ENCODE data around the gene APOBEC4. TPM values are rescaled to one million over a fixed set of nuclear protein-coding genes. Genes with fewer than 3 reads are reported as not detected.
"Not testable (repeated sequence)": the region's sequence is repeated elsewhere in the genome, so short reads cannot be mapped to it uniquely, and the experiment has no call there.

Gene APOBEC4
- total RNA-seq, 2 experiments from 2014 or later = not detected

DNA sequence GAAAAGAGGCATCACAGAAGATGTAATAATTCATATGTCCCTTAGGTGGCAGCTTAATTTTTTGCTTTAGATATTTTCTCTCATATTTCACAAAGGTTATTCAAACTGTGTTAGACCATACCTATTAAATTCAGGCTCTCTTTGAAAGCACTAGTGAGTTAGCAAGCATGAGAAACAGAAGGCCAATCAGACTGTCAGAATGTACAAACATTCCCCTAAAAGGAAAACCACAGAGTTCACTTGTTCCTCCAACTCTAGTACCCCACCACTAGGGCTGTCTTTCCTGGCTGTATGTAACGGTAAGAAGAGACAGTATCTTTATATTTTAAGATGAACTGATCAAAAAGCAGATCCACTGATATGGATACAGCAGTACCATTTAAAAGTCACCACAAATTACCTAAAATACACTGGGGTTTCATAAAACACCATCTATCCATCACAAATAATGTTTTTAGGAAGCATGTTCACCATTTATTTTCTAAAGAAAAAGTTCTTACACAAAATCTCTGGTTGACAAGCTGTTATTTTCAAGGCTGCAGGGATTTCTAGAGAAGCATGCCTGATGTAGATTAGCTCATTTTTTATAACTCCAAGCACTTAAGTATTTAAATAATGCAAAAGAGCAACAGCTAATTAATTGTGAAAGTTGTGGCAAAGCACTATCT, 19.3 kb downstream of the APOBEC4 start:
- peak; percentile 17 for ATAC-seq
- TF ChIP-seq, protein P1, sequence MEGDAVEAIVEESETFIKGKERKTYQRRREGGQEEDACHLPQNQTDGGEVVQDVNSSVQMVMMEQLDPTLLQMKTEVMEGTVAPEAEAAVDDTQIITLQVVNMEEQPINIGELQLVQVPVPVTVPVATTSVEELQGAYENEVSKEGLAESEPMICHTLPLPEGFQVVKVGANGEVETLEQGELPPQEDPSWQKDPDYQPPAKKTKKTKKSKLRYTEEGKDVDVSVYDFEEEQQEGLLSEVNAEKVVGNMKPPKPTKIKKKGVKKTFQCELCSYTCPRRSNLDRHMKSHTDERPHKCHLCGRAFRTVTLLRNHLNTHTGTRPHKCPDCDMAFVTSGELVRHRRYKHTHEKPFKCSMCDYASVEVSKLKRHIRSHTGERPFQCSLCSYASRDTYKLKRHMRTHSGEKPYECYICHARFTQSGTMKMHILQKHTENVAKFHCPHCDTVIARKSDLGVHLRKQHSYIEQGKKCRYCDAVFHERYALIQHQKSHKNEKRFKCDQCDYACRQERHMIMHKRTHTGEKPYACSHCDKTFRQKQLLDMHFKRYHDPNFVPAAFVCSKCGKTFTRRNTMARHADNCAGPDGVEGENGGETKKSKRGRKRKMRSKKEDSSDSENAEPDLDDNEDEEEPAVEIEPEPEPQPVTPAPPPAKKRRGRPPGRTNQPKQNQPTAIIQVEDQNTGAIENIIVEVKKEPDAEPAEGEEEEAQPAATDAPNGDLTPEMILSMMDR (IDR thresholded peaks at IDR 0.05) = peak; percentile 73
- ChIA-PET POLR2A (interaction anchor here (0.6 to 2.0 kb wide), 7 partner anchors 18 to 352 kb away, joined by 3 to 9 read pairs (median 3); no protein-coding TSS in a partner anchor), CTCF (interaction anchor here (0.7 to 4.2 kb wide), 22 partner anchors 8 to 323 kb away, joined by 3 to 33 read pairs (median 4); partner anchors contain the start of genes APOBEC4, NCF2 and SMG7)
- Mint-ChIP-seq H3K36me3 (ENCODE audit: low read depth) (peaks cover 25% of the 10 kb centered on the region), H3K4me1 (ENCODE audit: low read depth) (peaks cover 53% of the 10 kb centered on the region), H3K4me3 (peak overlapping the region; percentile 89), H3K9me3 (no peaks in the 10 kb centered on the region), H3K27ac (peak overlapping the region; percentile 94), H3K27me3 (no peaks in the 10 kb centered on the region)
- peak; percentile 32 for DNase-seq
- intact Hi-C loops (cut with micrococcal nuclease) = loop anchor here (5.0 kb wide), 1 partner anchor 162 kb away; the partner anchor contains the start of gene SMG7

DNA sequence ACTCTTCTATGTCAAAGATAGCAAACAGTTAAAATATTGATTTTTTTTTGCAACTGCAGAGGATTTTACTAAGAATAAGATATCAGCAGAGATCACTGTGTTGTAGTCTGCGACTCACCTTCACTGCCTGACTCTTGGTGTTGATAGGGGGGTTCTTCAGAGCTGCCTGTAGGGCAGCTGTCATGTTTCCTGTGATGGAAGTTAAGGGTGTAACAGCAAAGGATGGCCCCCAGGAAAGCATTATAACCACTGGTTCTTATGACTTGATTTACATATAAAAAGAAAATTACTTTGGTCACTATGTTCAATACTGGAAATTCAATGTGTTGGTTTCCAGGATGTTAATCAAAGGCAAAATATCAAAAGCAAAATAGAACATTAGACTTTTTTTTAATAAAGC, 20.2 kb downstream of the APOBEC4 start:
- H3K9me3 Mint-ChIP-seq = no peaks in the 10 kb centered on the region
- DNase-seq (peak; percentile 49), ATAC-seq (peak; percentile 15)
- CTCF ChIA-PET = interaction anchor here (1.0 to 4.2 kb wide), 17 partner anchors 9 to 324 kb away, joined by 3 to 33 read pairs (median 6); partner anchors contain the start of genes APOBEC4, NCF2 and SMG7
- H3K4me1 Mint-ChIP-seq (ENCODE audit: low read depth) = peaks cover 61% of the 10 kb centered on the region
- H3K36me3 Mint-ChIP-seq (ENCODE audit: low read depth) = peaks cover 32% of the 10 kb centered on the region
- intact Hi-C loops (cut with micrococcal nuclease) = loop anchor here (5.0 kb wide), 1 partner anchor 161 kb away; the partner anchor contains the start of gene SMG7
- peak overlapping the region; percentile 94 for H3K27ac Mint-ChIP-seq
- POLR2A ChIA-PET = interaction anchor here (1.2 kb wide), 1 partner anchor 160 kb away, joined by 3 read pairs; no protein-coding TSS in a partner anchor
- H3K27me3 Mint-ChIP-seq = no peaks in the 10 kb centered on the region
- TF ChIP-seq, protein P1 (IDR thresholded peaks at IDR 0.05) = no peak
- H3K4me3 Mint-ChIP-seq = peak overlapping the region; percentile 89

DNA sequence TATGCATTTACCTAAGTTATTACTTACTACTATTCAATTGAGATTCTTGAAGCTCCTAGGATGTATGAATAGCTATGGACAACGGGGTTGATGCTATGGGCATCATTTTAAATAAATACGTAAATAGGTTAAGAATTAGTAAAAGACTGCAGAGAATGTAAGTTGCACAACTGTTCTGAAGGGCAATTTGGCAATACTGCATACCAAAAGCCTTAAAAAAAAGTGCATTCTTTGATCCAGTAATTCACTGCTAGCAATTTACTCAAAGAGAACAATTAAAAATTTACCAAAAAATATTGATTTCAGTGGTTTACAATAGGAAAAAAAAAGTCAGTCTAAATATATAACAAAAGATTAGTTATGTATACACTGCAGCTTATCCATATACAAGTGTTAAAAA, 21.0 kb downstream of the APOBEC4 start:
- H3K27me3 Mint-ChIP-seq = no peaks in the 10 kb centered on the region
- no peaks in the 10 kb centered on the region for H3K9me3 Mint-ChIP-seq
- no peak overlapping the region for H3K27ac Mint-ChIP-seq
- peak overlapping the region; percentile 89 for H3K4me3 Mint-ChIP-seq
- CTCF ChIA-PET = interaction anchor here (0.7 to 4.2 kb wide), 6 partner anchors 17 to 284 kb away, joined by 3 to 33 read pairs (median 8); partner anchors contain the start of genes APOBEC4 and NCF2
- H3K36me3 Mint-ChIP-seq (ENCODE audit: low read depth) = peaks cover 34% of the 10 kb centered on the region
- DNase-seq (no peak), ATAC-seq (no peak)
- TF ChIP-seq, protein P1 (IDR thresholded peaks at IDR 0.05) = no peak
- H3K4me1 Mint-ChIP-seq (ENCODE audit: low read depth) = peaks cover 63% of the 10 kb centered on the region
- intact Hi-C loops (cut with micrococcal nuclease) = loop anchor here (5.0 kb wide), 1 partner anchor 160 kb away; the partner anchor contains the start of gene SMG7
- POLR2A ChIA-PET = no interaction called here

DNA sequence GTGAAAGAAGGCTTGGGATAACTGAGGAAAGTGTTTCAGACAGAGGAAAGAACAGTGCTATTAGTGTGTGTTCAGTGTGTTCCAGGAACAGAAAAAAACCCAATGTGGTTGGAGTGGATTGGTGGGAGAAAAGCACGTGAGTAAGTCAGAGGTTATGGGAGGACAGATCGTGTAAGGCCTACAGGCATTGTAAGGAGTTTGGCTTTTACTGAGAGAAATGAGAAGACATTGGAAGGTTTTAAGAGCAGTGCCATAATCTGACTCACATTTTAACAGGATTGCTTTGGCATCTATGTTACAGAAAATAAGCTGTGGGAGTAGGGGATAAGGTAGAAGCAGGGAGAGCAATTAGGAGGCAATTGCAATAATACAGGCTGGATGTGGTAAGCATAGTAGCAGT, 22.4 kb downstream of the APOBEC4 start:
- H3K27ac Mint-ChIP-seq = peak overlapping the region; percentile 84
- no peaks in the 10 kb centered on the region for H3K27me3 Mint-ChIP-seq
- DNase-seq = no peak
- TF ChIP-seq, protein P1 (IDR thresholded peaks at IDR 0.05) = no peak
- CTCF ChIA-PET = interaction anchor here (0.9 kb wide), 1 partner anchor 54 kb away, joined by 4 read pairs; no protein-coding TSS in a partner anchor
- peaks cover 34% of the 10 kb centered on the region for H3K36me3 Mint-ChIP-seq (ENCODE audit: low read depth)
- H3K4me3 Mint-ChIP-seq = peak overlapping the region; percentile 12
- intact Hi-C loops (cut with micrococcal nuclease) = loop anchor here (5.0 kb wide), 1 partner anchor 158 kb away; the partner anchor contains the start of gene SMG7
- no peaks in the 10 kb centered on the region for H3K9me3 Mint-ChIP-seq
- ATAC-seq = no peak
- peaks cover 55% of the 10 kb centered on the region for H3K4me1 Mint-ChIP-seq (ENCODE audit: low read depth)
- POLR2A ChIA-PET = no interaction called here

DNA sequence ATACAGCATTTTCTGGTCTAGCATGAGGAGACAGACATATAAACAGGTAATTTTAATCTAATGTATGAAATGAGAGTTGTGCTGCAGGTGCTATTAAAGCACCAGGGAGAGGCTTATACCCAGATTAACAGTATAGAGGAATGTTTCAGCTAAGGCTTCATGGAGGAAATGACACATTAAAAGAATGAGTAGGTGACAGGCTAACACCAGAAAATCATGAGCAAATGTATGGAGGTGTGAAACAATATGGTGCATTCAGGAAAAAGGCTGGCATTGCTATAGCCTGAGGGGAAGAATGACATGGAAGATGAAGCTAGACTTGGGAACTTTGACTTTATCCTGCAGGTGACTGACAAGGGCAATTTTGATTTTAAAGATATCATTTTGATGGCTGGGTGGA, 24.6 kb downstream of the APOBEC4 start:
- H3K36me3 Mint-ChIP-seq (ENCODE audit: low read depth) = peaks cover 42% of the 10 kb centered on the region
- peak; percentile 46 for ATAC-seq

DNA sequence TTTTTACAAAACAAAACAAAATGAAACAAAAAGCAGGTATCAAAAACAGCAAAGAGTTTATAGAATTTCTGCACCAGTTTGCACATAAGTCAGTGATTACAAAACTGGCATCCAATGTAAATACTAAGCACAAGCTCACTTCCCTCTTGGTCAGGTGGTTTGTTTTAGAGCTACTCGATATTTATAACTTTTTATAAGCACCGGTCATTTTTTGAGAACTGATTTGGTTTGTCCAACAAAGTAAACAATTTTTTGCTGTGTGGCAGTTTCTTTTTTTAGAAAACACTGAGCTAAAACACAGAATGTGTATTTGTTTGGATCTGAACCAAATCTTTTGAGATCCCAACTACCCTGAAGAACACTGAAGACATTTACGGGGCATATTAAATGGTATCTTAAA, 26.9 kb downstream of the APOBEC4 start:
- intact Hi-C loops (cut with micrococcal nuclease); ATAC-seq; H3K4me3 Mint-ChIP-seq; H3K27me3 Mint-ChIP-seq; DNase-seq; H3K9me3 Mint-ChIP-seq; POLR2A ChIA-PET: not testable (repeated sequence)
- Mint-ChIP-seq H3K36me3 (ENCODE audit: low read depth) (peaks cover 36% of the 10 kb centered on the region), H3K4me1 (ENCODE audit: low read depth) (peaks cover 42% of the 10 kb centered on the region), H3K27ac (peak overlapping the region; percentile 83)
- CTCF ChIA-PET = interaction anchor here (1.2 to 1.8 kb wide), 4 partner anchors 8 to 343 kb away, joined by 3 to 8 read pairs (median 6); no protein-coding TSS in a partner anchor

More for the DNA sequence above, 24.6 kb downstream of the APOBEC4 start:
- DNase-seq = no peak
- intact Hi-C loops (cut with micrococcal nuclease) = no loop called here
- ChIA-PET CTCF (interaction anchor here (1.2 to 2.7 kb wide), 3 partner anchors 27 to 56 kb away, joined by 3 to 14 read pairs (median 6); no protein-coding TSS in a partner anchor), POLR2A (no interaction called here)
- peak overlapping the region; percentile 69 for H3K27ac Mint-ChIP-seq
- TF ChIP-seq, protein P1 (IDR thresholded peaks at IDR 0.05) = no peak
- peaks cover 55% of the 10 kb centered on the region for H3K4me1 Mint-ChIP-seq (ENCODE audit: low read depth)
- no peaks in the 10 kb centered on the region for H3K9me3 Mint-ChIP-seq
- H3K27me3 Mint-ChIP-seq = no peaks in the 10 kb centered on the region
- no peak overlapping the region for H3K4me3 Mint-ChIP-seq
